HepG2 (cell line): ENCODE measurements around the gene HNRNPUL2. TPM values are rescaled to one million over a fixed set of nuclear protein-coding genes. Genes with fewer than 3 reads are reported as not detected.

Experiments used
- AGO2 ChIP-seq: fragments of 200-400 bp; formaldehyde crosslinking; optimal IDR thresholded peaks from 2 replicates; pipeline ENCODE3; 2017; ENCODE audit warnings: mild to moderate bottlenecking, low read depth, low read length, moderate library complexity
- AKNA ChIP-seq: sonication (generic); formaldehyde crosslinking; IDR thresholded peaks from 2 replicates; pipeline ENCODE4 v1.4.0; 2020; ENCODE audit warnings: missing genetic modification reagents, borderline replicate concordance
- ATM ChIP-seq: fragments of 450-650 bp; IDR thresholded peaks from 2 replicates; pipeline ENCODE4 v1.7.1; 2017; ENCODE audit warnings: mild to moderate bottlenecking, borderline replicate concordance
- CEBPG ChIP-seq: IDR thresholded peaks from 2 replicates; pipeline ENCODE4 v1.6.1; 2016
- EP300 ChIP-seq, 3 experiments: sonication (generic) in 1 of 3; formaldehyde crosslinking in 1 of 3; IDR thresholded peaks; 2 replicates each; pipeline versions ENCODE4 v1.5.1 to v1.6.1; 2011 to 2020; ENCODE audit warnings: low read depth in 2 of 3, low read length in 2 of 3, borderline replicate concordance in 1 of 3, improper control_type of control experiment in 1 of 3, mild to moderate bottlenecking in 1 of 3, missing genetic modification reagents in 1 of 3, moderate library complexity in 1 of 3
- EZH2 ChIP-seq: conservative IDR thresholded peaks from 2 replicates; pipeline ENCODE4 v1.6.1; 2012; ENCODE audit warnings: mild to moderate bottlenecking, low read depth, low read length, moderate library complexity
- KDM1A ChIP-seq: IDR thresholded peaks from 2 replicates; pipeline ENCODE4 v1.6.1; 2016; ENCODE audit warnings: missing compliant biosample characterization
- SNAPC4 ChIP-seq: sonication (generic); formaldehyde crosslinking; IDR thresholded peaks from 2 replicates; pipeline ENCODE4 v1.4.0; 2020; ENCODE audit warnings: mild to moderate bottlenecking, missing genetic modification reagents
- ZFP1 ChIP-seq: IDR thresholded peaks from 2 replicates; pipeline ENCODE4 v1.6.1; 2016
- ZFP36L2 ChIP-seq: sonication (generic); formaldehyde crosslinking; IDR thresholded peaks from 2 replicates; pipeline ENCODE4 v1.4.0; 2020; ENCODE audit warnings: missing genetic modification reagents
- ZNF430 ChIP-seq: sonication (generic); formaldehyde crosslinking; IDR thresholded peaks from 2 replicates; pipeline ENCODE4 v1.9.0; 2021; ENCODE audit warnings: mild to moderate bottlenecking, missing genetic modification reagents
- ZNF446 ChIP-seq: sonication (generic); formaldehyde crosslinking; IDR thresholded peaks from 2 replicates; pipeline ENCODE4 v1.5.0; 2020; ENCODE audit warnings: mild to moderate bottlenecking, missing genetic modification reagents
- ZNF496 ChIP-seq: sonication (generic); formaldehyde crosslinking; IDR thresholded peaks from 2 replicates; pipeline ENCODE4 v1.8.1; 2023; ENCODE audit warnings: mild to moderate bottlenecking, moderate library complexity, missing genetic modification reagents; ENCODE audit not compliant: insufficient replicate concordance
- ZNF550 ChIP-seq: sonication (generic); formaldehyde crosslinking; IDR thresholded peaks from 2 replicates; pipeline ENCODE4 v1.4.0; 2020; ENCODE audit warnings: mild to moderate bottlenecking, missing genetic modification reagents, borderline replicate concordance
- ZNF589 ChIP-seq: sonication (generic); formaldehyde crosslinking; conservative IDR thresholded peaks from 2 replicates; pipeline ENCODE4 v1.8.0; 2022; ENCODE audit warnings: mild to moderate bottlenecking, moderate library complexity, missing genetic modification reagents
- ZNF703 ChIP-seq: sonication (generic); formaldehyde crosslinking; IDR thresholded peaks from 2 replicates; pipeline ENCODE4 v1.5.1; 2020; ENCODE audit warnings: missing genetic modification reagents, mild to moderate bottlenecking, moderate library complexity, borderline replicate concordance
- ZSCAN5A ChIP-seq: sonication (generic); formaldehyde crosslinking; IDR thresholded peaks from 2 replicates; pipeline ENCODE4 v1.8.0; 2022; ENCODE audit warnings: mild to moderate bottlenecking, missing genetic modification reagents, borderline replicate concordance
- polyA plus RNA-seq, 8 experiments: library from polyadenylated mRNA; depleted of rRNA in 3 of 8; stranded (reverse) in 7 of 8; unstranded in 1 of 8; fragments of >200 nt; fragmentation: Illumina TruSeq in 4 of 8; extraction: Trizol in 4 of 8; gene quantifications; 2 replicates each; pipeline versions ENCODE4 v1.2.1 to v1.2.3, GENCODE V29; 2011 to 2016; ENCODE audit warnings: low read depth in 4 of 8, missing spikeins in 1 of 8, mixed read lengths in 1 of 8; ENCODE audit not compliant: insufficient read depth in 1 of 8
- total RNA-seq, 5 experiments: library from RNA; depleted of rRNA; stranded (reverse); fragments of >200 nt; fragmentation: Illumina TruSeq; extraction: Trizol; gene quantifications; 2 replicates each; pipeline ENCODE4 v1.2.3, GENCODE V29; 2016; ENCODE audit warnings: low read depth in 1 of 5

The HNRNPUL2 gene
- total and polyA plus RNA-seq, 2 of the 13 experiments (the other 11 are each of a cell fraction or from before 2014, with no cell fraction given): 8.4 to 9.6 TPM

- no peak for TF ChIP-seq ZNF703 (CRISPR knock-in tag)
- no peak for TF ChIP-seq ZNF446 (CRISPR knock-in tag)
- peak; percentile 99 for TF ChIP-seq AGO2
- no peak for TF ChIP-seq KDM1A (CRISPR knock-in tag)
- no peak for TF ChIP-seq EP300 (IDR thresholded peaks at IDR 0.05; ENCODE audit: low read depth in 2 of 2, low read length in 2 of 2)
- no peak for TF ChIP-seq EP300 (CRISPR knock-in tag; IDR thresholded peaks at IDR 0.05; ENCODE audit: borderline replicate concordance)
- no peak; the same call in 1 of the 2 replicates for TF ChIP-seq ZNF589 (CRISPR knock-in tag)
- no peak for TF ChIP-seq AKNA (CRISPR knock-in tag)
- TF ChIP-seq ZNF430: 0 out of 2 replicates have a peak, but pooled peaks have one; percentile 64
- TF ChIP-seq ZFP1 (CRISPR knock-in tag): no peak
- TF ChIP-seq EZH2: no peak
- no peak for TF ChIP-seq ZSCAN5A (CRISPR knock-in tag)
- no peak for TF ChIP-seq ZNF550 (CRISPR knock-in tag)
- TF ChIP-seq ZFP36L2 (CRISPR knock-in tag): no peak
- TF ChIP-seq CEBPG: no peak
- no peak for TF ChIP-seq ATM
- TF ChIP-seq SNAPC4: peak; percentile 68; the same call in 1 of the 2 replicates
- TF ChIP-seq ZNF496 (CRISPR knock-in tag): no peak
These were observed 21.1 kb downstream of the HNRNPUL2 start (continued) for GRCh38 chr11:62705880-62706849.
